Vagina (tissue), 2 donors: ENCODE data around the gene MYOD1.

Source experiments
- POLR2AphosphoS5 ChIP-seq, 2 donors: sonication (generic); formaldehyde crosslinking; IDR thresholded peaks; one replicate each; pipeline ENCODE4 v1.9.0; 2017; ENCODE audit warnings: antibody characterized with exemption in 2 of 2, mild to moderate bottlenecking in 2 of 2, low read depth in 1 of 2; ENCODE audit not compliant: insufficient read depth in 1 of 2
- TF ChIP-seq, protein P1 (sequence below), 3 experiments: fragments of 450-650 bp in 2 of 3; fragments of 200-600 bp in 1 of 3; sonication (generic) in 1 of 3; IDR thresholded peaks; one replicate each; pipeline ENCODE4 v1.5.1; 2017 to 2019; ENCODE audit warnings: antibody characterized with exemption in 3 of 3, mild to moderate bottlenecking in 2 of 3, moderate library complexity in 2 of 3

DNA sequence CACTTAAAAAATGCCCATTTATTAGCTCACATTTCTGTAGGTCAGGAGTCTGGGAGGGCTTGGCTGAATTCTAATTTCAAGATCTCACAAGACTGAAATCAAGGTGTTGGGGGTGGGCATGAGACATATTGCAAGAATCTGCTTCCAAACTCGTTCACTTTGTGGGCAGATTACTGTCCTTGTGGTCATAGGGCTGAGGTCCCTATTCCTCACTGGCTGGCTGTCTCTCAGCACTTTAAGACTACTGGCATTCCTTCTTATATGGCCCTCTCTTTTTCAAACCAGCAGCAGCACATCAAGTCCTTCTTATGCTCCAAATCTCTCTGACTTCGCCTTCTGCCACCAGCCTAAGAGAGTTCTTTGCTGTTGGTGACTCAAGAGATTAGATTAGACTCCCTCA, 27.8 kb upstream of the MYOD1 start:
- TF ChIP-seq POLR2AphosphoS5 (IDR thresholded peaks at IDR 0.05; ENCODE audit: insufficient read depth in 1 of 2, low read depth in 1 of 2), result no peak
- TF ChIP-seq, protein P1, sequence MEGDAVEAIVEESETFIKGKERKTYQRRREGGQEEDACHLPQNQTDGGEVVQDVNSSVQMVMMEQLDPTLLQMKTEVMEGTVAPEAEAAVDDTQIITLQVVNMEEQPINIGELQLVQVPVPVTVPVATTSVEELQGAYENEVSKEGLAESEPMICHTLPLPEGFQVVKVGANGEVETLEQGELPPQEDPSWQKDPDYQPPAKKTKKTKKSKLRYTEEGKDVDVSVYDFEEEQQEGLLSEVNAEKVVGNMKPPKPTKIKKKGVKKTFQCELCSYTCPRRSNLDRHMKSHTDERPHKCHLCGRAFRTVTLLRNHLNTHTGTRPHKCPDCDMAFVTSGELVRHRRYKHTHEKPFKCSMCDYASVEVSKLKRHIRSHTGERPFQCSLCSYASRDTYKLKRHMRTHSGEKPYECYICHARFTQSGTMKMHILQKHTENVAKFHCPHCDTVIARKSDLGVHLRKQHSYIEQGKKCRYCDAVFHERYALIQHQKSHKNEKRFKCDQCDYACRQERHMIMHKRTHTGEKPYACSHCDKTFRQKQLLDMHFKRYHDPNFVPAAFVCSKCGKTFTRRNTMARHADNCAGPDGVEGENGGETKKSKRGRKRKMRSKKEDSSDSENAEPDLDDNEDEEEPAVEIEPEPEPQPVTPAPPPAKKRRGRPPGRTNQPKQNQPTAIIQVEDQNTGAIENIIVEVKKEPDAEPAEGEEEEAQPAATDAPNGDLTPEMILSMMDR (IDR thresholded peaks at IDR 0.05), result no peak
